SK-N-SH treated with all-trans-retinoic acid at 6 μM for 48 hours (cell line): Measurements from ENCODE around the gene NPM3.

ENCODE experiments used
- ATAC-seq: fragments of 200-7000 bp; cut with Tn5 transposase; 3 replicates; pipeline ENCODE4 v1.9.1; 2020; ENCODE audit warnings: mild to moderate bottlenecking, moderate library complexity
- ARNTL ChIP-seq: fragments of 450-650 bp; formaldehyde crosslinking; IDR thresholded peaks from 2 replicates; pipeline ENCODE4 v1.5.0; 2020; ENCODE audit warnings: low read depth, mild to moderate bottlenecking, moderate library complexity, borderline replicate concordance
- BACH2 ChIP-seq: fragments of 250-450 bp; sonication (Bioruptor Pico); IDR thresholded peaks from 2 replicates; pipeline ENCODE4 v1.9.0; 2021; ENCODE audit warnings: mild to moderate bottlenecking, borderline replicate concordance
- CREB5 ChIP-seq: fragments of 250-450 bp; sonication (Bioruptor Pico); IDR thresholded peaks from 2 replicates; pipeline ENCODE4 v1.5.1; 2020; ENCODE audit warnings: low read depth, mild to moderate bottlenecking, moderate library complexity
- CSRNP3 ChIP-seq: fragments of 250-450 bp; sonication (Bioruptor Pico); IDR thresholded peaks from 2 replicates; pipeline ENCODE4 v1.5.1; 2021; ENCODE audit warnings: mild to moderate bottlenecking, moderate library complexity
- ESRRG ChIP-seq: fragments of 250-450 bp; sonication (Bioruptor Pico); IDR thresholded peaks from 2 replicates; pipeline ENCODE4 v1.6.1; 2021; ENCODE audit warnings: mild to moderate bottlenecking
- GLIS3 ChIP-seq: fragments of 250-450 bp; sonication (Bioruptor Pico); IDR thresholded peaks from 2 replicates; pipeline ENCODE4 v1.5.0; 2020; ENCODE audit warnings: mild to moderate bottlenecking, moderate library complexity
- ISL1 ChIP-seq: fragments of 250-450 bp; sonication (Bioruptor Pico); IDR thresholded peaks from 2 replicates; pipeline ENCODE4 v2.1.2; 2022; ENCODE audit warnings: mild to moderate bottlenecking, moderate library complexity
- OSR1 ChIP-seq: fragments of 250-450 bp; sonication (Bioruptor Pico); IDR thresholded peaks from 2 replicates; pipeline ENCODE4 v1.8.0; 2022; ENCODE audit warnings: moderate library complexity, mild to moderate bottlenecking, inconsistent platforms
- POU6F1 ChIP-seq: fragments of 250-450 bp; sonication (Bioruptor Pico); IDR thresholded peaks from 2 replicates; pipeline ENCODE4 v1.8.0; 2021; ENCODE audit warnings: low read depth, mild to moderate bottlenecking, moderate library complexity, borderline replicate concordance
- PPARA ChIP-seq: fragments of 250-450 bp; sonication (Bioruptor Pico); IDR thresholded peaks from 2 replicates; pipeline ENCODE4 v1.5.0; 2020; ENCODE audit warnings: mild to moderate bottlenecking, borderline replicate concordance
- RARB ChIP-seq: fragments of 250-450 bp; sonication (Bioruptor Pico); IDR thresholded peaks from 2 replicates; pipeline ENCODE4 v1.8.0; 2021; ENCODE audit warnings: mild to moderate bottlenecking, moderate library complexity
- SNAI2 ChIP-seq: fragments of 250-450 bp; sonication (Bioruptor Pico); IDR thresholded peaks from 2 replicates; pipeline ENCODE4 v1.5.0; 2020; ENCODE audit warnings: mild to moderate bottlenecking, moderate library complexity
- TCF4 ChIP-seq: fragments of 250-450 bp; sonication (Bioruptor Pico); IDR thresholded peaks from 2 replicates; pipeline ENCODE4 v1.8.0; 2021; ENCODE audit warnings: mild to moderate bottlenecking, moderate library complexity, borderline replicate concordance
- TOX ChIP-seq: fragments of 250-450 bp; sonication (Bioruptor Pico); IDR thresholded peaks from 2 replicates; pipeline ENCODE4 v1.8.0; 2021; ENCODE audit warnings: mild to moderate bottlenecking, moderate library complexity, borderline replicate concordance
- TSHZ2 ChIP-seq: fragments of 250-450 bp; sonication (Bioruptor Pico); IDR thresholded peaks from 2 replicates; pipeline ENCODE4 v1.5.0; 2020; ENCODE audit warnings: mild to moderate bottlenecking, moderate library complexity
- ZC3H10 ChIP-seq: fragments of 250-450 bp; sonication (Bioruptor Pico); IDR thresholded peaks from 2 replicates; pipeline ENCODE4 v1.5.1; 2021; ENCODE audit warnings: mild to moderate bottlenecking, moderate library complexity
- ZFP3 ChIP-seq: fragments of 250-450 bp; sonication (Bioruptor Pico); IDR thresholded peaks from 2 replicates; pipeline ENCODE4 v1.5.0; 2020; ENCODE audit warnings: mild to moderate bottlenecking, moderate library complexity
- ZFP30 ChIP-seq: fragments of 450-650 bp; formaldehyde crosslinking; IDR thresholded peaks from 2 replicates; pipeline ENCODE4 v1.5.0; 2022; ENCODE audit warnings: mild to moderate bottlenecking, moderate library complexity
- ZNF565 ChIP-seq: fragments of 450-650 bp; formaldehyde crosslinking; conservative IDR thresholded peaks from 2 replicates; pipeline ENCODE4 v1.5.0; 2020; ENCODE audit warnings: low read depth, mild to moderate bottlenecking, moderate library complexity
- ZNF70 ChIP-seq: fragments of 450-650 bp; formaldehyde crosslinking; IDR thresholded peaks from 2 replicates; pipeline ENCODE4 v1.5.0; 2020; ENCODE audit warnings: mild to moderate bottlenecking, moderate library complexity

Gene NPM3

GRCh38 chr10:101744267-101744666 lies 39.0 kb downstream of the NPM3 start (continued):
- TF ChIP-seq PPARA (CRISPR knock-in tag) (no peak), ESRRG (CRISPR knock-in tag) (no peak), TCF4 (CRISPR knock-in tag) (no peak), ZFP3 (CRISPR knock-in tag) (no peak), ZFP30 (CRISPR knock-in tag) (no peak), ARNTL (no peak), CREB5 (no peak)

- TF ChIP-seq ZFP30 (CRISPR knock-in tag), result no peak
- no peak for ATAC-seq
Measured at GRCh38 chr10:101741938-101742337, 41.3 kb downstream of the NPM3 start.

- TF ChIP-seq ZFP30 (CRISPR knock-in tag) (no peak), ZC3H10 (CRISPR knock-in tag) (no peak), ZNF565 (no peak), RARB (CRISPR knock-in tag) (no peak), ZNF70 (CRISPR knock-in tag) (no peak), ZFP3 (CRISPR knock-in tag) (no peak), TOX (no peak), TCF4 (CRISPR knock-in tag) (no peak), BACH2 (CRISPR knock-in tag) (no peak), GLIS3 (CRISPR knock-in tag) (no peak), CREB5 (no peak), ISL1 (no peak), POU6F1 (CRISPR knock-in tag) (no peak), CSRNP3 (CRISPR knock-in tag) (no peak), OSR1 (no peak), TSHZ2 (CRISPR knock-in tag) (no peak)
- no peak for ATAC-seq
Measured at GRCh38 chr10:101736666-101737065, 46.6 kb downstream of the NPM3 start.

- ATAC-seq, result no peak
- no peak for TF ChIP-seq SNAI2 (CRISPR knock-in tag)
- no peak for TF ChIP-seq CSRNP3 (CRISPR knock-in tag)
Measured at GRCh38 chr10:101732096-101732495, 51.1 kb downstream of the NPM3 start.
